ENCODE measurements around the gene AQP12B.
"Not testable (repeated sequence)": the region's sequence is repeated elsewhere in the genome, so short reads cannot be mapped to it uniquely, and the experiment has no call there.

AQP12B gene

GRCh38 chr2:240683329-240683979, 769 bp upstream of the AQP12B start:
- not testable (repeated sequence) for DNase-seq (ENCODE audit: low spot score)

DNA sequence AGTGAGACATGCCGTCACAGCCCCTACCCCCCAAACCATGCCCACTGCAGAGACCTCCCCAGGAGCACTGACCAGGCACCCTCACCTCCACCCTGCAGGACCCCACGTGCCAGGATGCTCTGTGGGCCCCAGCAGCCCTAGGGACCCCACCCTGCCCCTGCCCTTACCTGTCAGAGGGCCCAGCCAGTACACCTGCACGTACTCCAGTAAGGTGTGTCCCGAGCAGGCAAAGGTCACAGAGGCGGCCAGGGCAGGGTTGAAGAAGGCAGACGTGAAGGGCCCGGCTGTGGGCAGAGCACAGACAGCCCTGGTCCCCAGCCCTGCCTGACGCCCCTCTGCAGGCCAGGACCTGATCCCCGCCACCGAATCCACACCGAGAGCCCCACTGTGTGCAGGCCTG, 2.5 kb downstream of the AQP12B start:
- not testable (repeated sequence) for DNase-seq (ENCODE audit: low spot score)

- not testable (repeated sequence) for DNase-seq (ENCODE audit: low spot score)
Observed at GRCh38 chr2:240678909-240679308, 3.8 kb downstream of the AQP12B start.

- DNase-seq (ENCODE audit: low spot score) = not testable (repeated sequence)
Observed at GRCh38 chr2:240678043-240678442, 4.6 kb downstream of the AQP12B start.

- not testable (repeated sequence) for DNase-seq (ENCODE audit: low spot score)
Observed at GRCh38 chr2:240675345-240675744, 7.3 kb downstream of the AQP12B start.

- DNase-seq (ENCODE audit: low spot score) = not testable (repeated sequence)
Observed at GRCh38 chr2:240674461-240675184, 8.1 kb downstream of the AQP12B start.

- DNase-seq (ENCODE audit: low spot score) = no peak
Observed at GRCh38 chr2:240672701-240673190, 9.9 kb downstream of the AQP12B start.

- DNase-seq (ENCODE audit: low spot score) = no peak
Observed at GRCh38 chr2:240672076-240672700, 10.5 kb downstream of the AQP12B start.

- DNase-seq (ENCODE audit: low spot score) = no peak
Observed at GRCh38 chr2:240670950-240671349, 11.7 kb downstream of the AQP12B start.

DNA sequence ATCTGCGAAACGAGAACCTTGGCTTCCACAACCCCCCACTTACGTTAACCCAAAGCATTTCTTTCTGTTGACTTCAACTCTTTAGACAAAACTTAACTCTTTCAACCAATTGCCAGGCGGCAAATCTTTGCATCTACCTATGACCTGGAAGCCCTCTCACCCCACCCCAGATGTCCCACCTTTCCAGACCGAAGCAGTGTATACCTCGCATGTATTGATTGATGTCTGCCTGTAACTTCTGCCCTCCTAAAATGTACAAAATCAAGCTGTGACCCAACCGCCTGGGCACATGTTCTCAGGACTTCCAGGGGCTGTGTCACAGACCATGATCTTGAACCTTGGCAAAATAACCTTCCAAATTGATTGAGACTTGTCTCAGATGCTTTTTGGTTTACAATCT, 12.3 kb downstream of the AQP12B start:
- no peak for DNase-seq (ENCODE audit: low spot score)

GRCh38 chr2:240664622-240665021, 18.1 kb downstream of the AQP12B start:
- no peak for DNase-seq (ENCODE audit: low spot score)

GRCh38 chr2:240663546-240664190, 19.0 kb downstream of the AQP12B start:
- DNase-seq (ENCODE audit: low spot score) = no peak

DNA sequence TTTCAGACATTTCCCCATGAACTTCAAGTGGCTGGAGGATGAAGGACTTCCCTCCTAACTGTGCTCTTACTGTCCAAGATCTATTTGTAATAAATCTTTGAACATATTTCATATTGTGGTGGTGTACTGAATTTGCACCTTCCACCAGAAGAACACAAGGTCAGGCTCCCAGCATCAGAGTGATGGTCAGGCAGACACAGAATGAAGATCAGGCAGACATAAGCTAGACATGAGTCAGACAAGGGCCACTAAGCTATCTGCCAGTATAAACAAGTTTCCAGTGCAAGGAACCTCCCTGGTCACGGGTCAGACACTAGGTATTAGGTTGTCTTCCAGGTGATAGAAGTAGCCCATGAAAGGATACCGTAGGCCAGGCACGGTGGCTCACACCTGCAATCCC, 20.0 kb downstream of the AQP12B start:
- DNase-seq (ENCODE audit: low spot score) = no peak

- DNase-seq (ENCODE audit: low spot score) = not testable (repeated sequence)
Observed at GRCh38 chr2:240659883-240660282, 22.8 kb downstream of the AQP12B start.

DNA sequence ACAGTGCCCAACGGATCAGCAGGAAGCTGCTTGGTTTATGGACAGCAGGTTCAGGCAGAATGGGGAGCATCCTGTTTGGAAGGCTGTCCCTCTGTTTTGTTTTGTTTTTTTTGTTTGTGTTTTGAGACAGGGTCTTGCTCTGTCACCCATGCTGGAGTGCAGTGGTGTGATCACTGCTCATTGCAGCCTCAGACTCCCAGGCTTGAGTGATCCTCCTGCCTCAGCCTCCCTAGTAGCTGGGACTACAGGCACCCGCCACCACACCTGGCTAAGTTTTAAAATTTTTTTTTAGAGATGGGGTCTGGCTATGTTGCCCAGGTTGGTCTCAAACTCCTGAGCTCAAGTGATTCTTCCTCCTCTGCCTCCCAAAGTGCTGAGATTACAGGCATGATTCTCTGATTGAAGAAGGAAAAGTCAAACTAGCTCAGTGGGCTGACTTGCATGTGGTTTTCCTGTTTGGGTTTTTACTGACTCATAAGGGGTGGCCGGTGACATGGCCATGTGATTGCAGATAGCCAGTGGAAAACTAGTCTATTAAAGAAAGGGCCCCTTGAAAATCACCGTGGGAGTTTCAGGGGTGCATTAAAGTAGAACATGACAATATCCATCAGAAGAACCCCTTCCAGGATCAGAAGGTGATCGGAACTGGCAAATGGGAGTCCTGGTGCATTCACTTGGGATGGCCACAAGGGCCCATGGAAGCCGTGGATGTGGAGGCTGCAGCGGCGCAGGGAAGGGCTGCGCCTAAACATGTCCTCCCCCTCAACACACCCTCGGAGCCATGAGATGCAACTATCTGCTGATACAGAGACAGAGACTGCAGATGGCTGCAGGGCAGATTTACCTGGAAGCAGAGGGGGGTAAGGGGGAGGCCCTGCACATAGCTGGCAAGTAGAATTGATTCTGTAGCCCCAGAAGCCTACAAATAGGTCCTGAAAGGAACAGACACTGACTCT, 26.5 kb downstream of the AQP12B start:
- DNase-seq (ENCODE audit: low spot score) = peak; percentile 62

- DNase-seq (ENCODE audit: low spot score) = peak; percentile 5
Observed at GRCh38 chr2:240651185-240651584, 31.5 kb downstream of the AQP12B start.

- no peak for DNase-seq (ENCODE audit: low spot score)
Observed at GRCh38 chr2:240650254-240650965, 32.3 kb downstream of the AQP12B start.

DNA sequence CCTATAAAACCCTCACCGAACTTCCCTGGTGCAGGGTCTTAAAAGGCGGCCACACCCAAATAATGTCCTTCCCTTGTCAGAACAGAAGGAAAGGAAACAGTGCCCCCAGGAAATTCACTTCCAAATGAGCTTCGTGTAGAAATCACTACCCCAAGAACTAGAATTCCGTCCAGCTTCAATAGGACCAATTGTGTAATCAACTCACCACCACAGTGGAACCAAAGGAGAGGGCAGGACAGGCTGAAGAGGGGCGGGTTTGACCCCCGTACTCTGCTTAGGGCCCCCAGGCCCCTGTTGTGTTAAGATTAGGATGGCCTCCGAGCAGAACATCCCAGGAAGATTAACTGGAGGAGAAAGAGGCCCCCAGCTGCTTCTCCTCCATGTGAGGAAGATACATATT, 33.4 kb downstream of the AQP12B start:
- DNase-seq (ENCODE audit: low spot score) = no peak

GRCh38 chr2:240648650-240649275, 33.9 kb downstream of the AQP12B start:
- peak; percentile 5 for DNase-seq (ENCODE audit: low spot score)

GRCh38 chr2:240648155-240648649, 34.5 kb downstream of the AQP12B start:
- DNase-seq (ENCODE audit: low spot score) = peak; percentile 4

All from AG08396 (cell line).